Measurements from ENCODE around the gene TCL1B. TPM values are rescaled to one million over a fixed set of nuclear protein-coding genes. Genes with fewer than 3 reads are reported as not detected.
A peak's percentile ranks its signal among the peaks of the same experiment; 100 is the strongest.

The TCL1B gene
- total RNA-seq, 1 experiment from 2014 or later = 3.6 TPM

- Histone ChIP-seq H3K4me1 (ENCODE audit: insufficient read depth, low read length) (no peaks in the 10 kb centered on the region; the same call in 1 of the 2 replicates), H2BK12ac (ENCODE audit: insufficient read length, low read depth, low read length) (no peak overlapping the region), H4K8ac (replicated peaks; ENCODE audit: insufficient read length, low read depth, low read length) (no peak overlapping the region), H2BK15ac (ENCODE audit: low read depth, low read length) (no peak overlapping the region), H4K5ac (ENCODE audit: insufficient read length, low read depth, low read length) (no peak overlapping the region), H4K20me1 (ENCODE audit: control insufficient read depth, insufficient read depth, insufficient read length) (peaks cover 2% of the 10 kb centered on the region), H2AK5ac (ENCODE audit: insufficient read length, low read length) (no peak overlapping the region), H3K9ac (ENCODE audit: extremely low read depth, insufficient read length, low read length) (no peak overlapping the region), H3K14ac (ENCODE audit: insufficient read depth, low read length) (no peak overlapping the region), H3T11ph (ENCODE audit: low read length) (no peak overlapping the region), H3K27me3 (ENCODE audit: insufficient read depth, low read length) (no peaks in the 10 kb centered on the region), H3K23ac (ENCODE audit: insufficient read length, low read depth, low read length) (no peak overlapping the region), H3K18ac (ENCODE audit: insufficient read length, low read depth, low read length) (no peak overlapping the region), H3K23me2 (ENCODE audit: insufficient read length, low read depth, low read length, poor library complexity, severe bottlenecking) (no peaks in the 10 kb centered on the region), H2BK5ac (ENCODE audit: insufficient read length, low read length) (no peak overlapping the region), H3K27ac (ENCODE audit: insufficient read length, low read depth, low read length) (no peak overlapping the region), H4K91ac (ENCODE audit: insufficient read length, low read depth, low read length) (no peak overlapping the region), H3K4me2 (ENCODE audit: insufficient read depth, insufficient read length, low read length) (no peak overlapping the region), H2BK120ac (ENCODE audit: low read depth, low read length, poor library complexity, severe bottlenecking) (no peak overlapping the region), H3K9me3 (ENCODE audit: control insufficient read depth, low read depth, low read length) (no peaks in the 10 kb centered on the region), H3K79me1 (ENCODE audit: insufficient read depth, low read depth, low read length, poor library complexity, severe bottlenecking) (no peaks in the 10 kb centered on the region), H2AFZ (ENCODE audit: low read length) (no peak overlapping the region), H3K4ac (ENCODE audit: low read depth, low read length) (no peak overlapping the region), H3K79me2 (ENCODE audit: insufficient read depth, low read length) (no peaks in the 10 kb centered on the region), H3K56ac (ENCODE audit: insufficient read length, low read depth, low read length) (no peak overlapping the region), H2BK20ac (ENCODE audit: low read depth, low read length, poor library complexity, severe bottlenecking) (no peak overlapping the region)
- no peak for TF ChIP-seq CTCF (conservative IDR thresholded peaks at IDR 0.05)
- no peaks in the 10 kb centered on the region for H3K9me3 Mint-ChIP-seq
- H3K36me3 Mint-ChIP-seq (ENCODE audit: insufficient read depth in 1 of 3, low read depth in 3 of 3) = no peaks in the 10 kb centered on the region
- DNase-seq = no peak
- no CpG with 5 or more reads among the region's 5 CpGs for WGBS (ENCODE audit: extremely low coverage, insufficient read length, low lambda C conversion rate)
- peak overlapping the region in 1 of 3 experiments; percentile 60; a peak in 1 of 7 replicates for H3K27ac Mint-ChIP-seq
- peaks cover 68% of the 10 kb centered on the region for H3K27me3 Mint-ChIP-seq (ENCODE audit: low read depth)
- H3K4me3 Mint-ChIP-seq = no peak overlapping the region
- peaks cover 31 to 36% of the 10 kb centered on the region in 2 experiments for H3K4me1 Mint-ChIP-seq
Measured at GRCh38 chr14:95689441-95689840, 3.2 kb downstream of the TCL1B start.
